OCI-LY1 (cell line): ENCODE results near the gene MAP2K7.
A peak's percentile ranks its signal among the peaks of the same experiment; 100 is the strongest.
"Not testable (repeated sequence)": the region's sequence is repeated elsewhere in the genome, so short reads cannot be mapped to it uniquely, and the experiment has no call there.

Source experiments
- H2AFZ ChIP-seq: fragments of 200-600 bp; sonication (generic), shearing (Covaris generic); 2 replicates; pipeline ENCODE4 v1.6.0; 2014; ENCODE audit warnings: antibody characterized with exemption, mild to moderate bottlenecking, low read length
- H3F3A ChIP-seq: fragments of 200-600 bp; sonication (generic), shearing (Covaris generic); 2 replicates; pipeline ENCODE4 v1.6.0; 2014; ENCODE audit warnings: mild to moderate bottlenecking, antibody characterized with exemption, low read length, moderate library complexity; ENCODE audit not compliant: insufficient read depth
- H3K27ac ChIP-seq: fragments of 200-600 bp; sonication (generic); 2 replicates; pipeline ENCODE4 v1.5.1; 2014; ENCODE audit warnings: low read length, mixed run types, mild to moderate bottlenecking, low read depth; ENCODE audit not compliant: poor library complexity, severe bottlenecking
- H3K27me3 ChIP-seq: fragments of 200-600 bp; sonication (generic); 2 replicates; pipeline ENCODE4 v1.6.0; 2014; ENCODE audit warnings: antibody characterized with exemption, mild to moderate bottlenecking, low read length, moderate library complexity; ENCODE audit not compliant: insufficient read depth
- H3K36me3 ChIP-seq: fragments of 200-600 bp; sonication (generic); 2 replicates; pipeline ENCODE4 v1.6.1; 2014; ENCODE audit warnings: mild to moderate bottlenecking, antibody characterized with exemption, low read length, moderate library complexity, mixed read lengths; ENCODE audit not compliant: insufficient read depth
- H3K4me1 ChIP-seq: fragments of 200-600 bp; sonication (generic); 2 replicates; pipeline ENCODE4 v1.5.1; 2014; ENCODE audit warnings: mild to moderate bottlenecking, low read length, moderate library complexity; ENCODE audit not compliant: insufficient read depth, severe bottlenecking
- H3K4me2 ChIP-seq: fragments of 200-600 bp; sonication (generic), shearing (Covaris generic); 2 replicates; pipeline ENCODE4 v1.6.1; 2014; ENCODE audit warnings: low read length
- H3K4me3 ChIP-seq: fragments of 200-600 bp; sonication (generic); 2 replicates; pipeline ENCODE4 v1.5.1; 2014; ENCODE audit warnings: low read length, low read depth, mild to moderate bottlenecking, mixed read lengths; ENCODE audit not compliant: poor library complexity, severe bottlenecking
- H3K79me2 ChIP-seq: fragments of 200-600 bp; shearing (Covaris generic); 2 replicates; pipeline ENCODE4 v1.6.1; 2016; ENCODE audit warnings: mixed run types, low read length, mixed read lengths; ENCODE audit not compliant: insufficient read depth
- H3K9ac ChIP-seq: fragments of 200-600 bp; sonication (generic), shearing (Covaris generic); 2 replicates; pipeline ENCODE4 v1.6.1; 2014; ENCODE audit warnings: mild to moderate bottlenecking, low read length, mixed read lengths
- H3K9me2 ChIP-seq: fragments of 200-600 bp; sonication (generic), shearing (Covaris generic); 2 replicates; pipeline ENCODE4 v1.6.1; 2014; ENCODE audit warnings: low read depth, mild to moderate bottlenecking, low read length, mixed read lengths
- H3K9me3 ChIP-seq: fragments of 200-600 bp; shearing (Covaris generic); 2 replicates; pipeline ENCODE4 v1.6.1; 2014; ENCODE audit warnings: low read length, mixed read lengths
- H4K20me1 ChIP-seq: fragments of 200-600 bp; sonication (generic), shearing (Covaris generic); 2 replicates; pipeline ENCODE4 v1.6.0; 2016; ENCODE audit warnings: mild to moderate bottlenecking, low read length; ENCODE audit not compliant: insufficient read depth
- CTCF ChIP-seq: fragments of 200-600 bp; sonication (generic), shearing (Covaris generic); IDR thresholded peaks from 2 replicates; pipeline ENCODE4 v1.5.1; 2017; ENCODE audit warnings: mild to moderate bottlenecking, antibody characterized with exemption, low read length, moderate library complexity, mixed read lengths
- EZH2 ChIP-seq: fragments of 200-600 bp; sonication (generic), shearing (Covaris generic); IDR thresholded peaks from 2 replicates; pipeline ENCODE4 v1.8.0; 2017; ENCODE audit warnings: borderline replicate concordance, mixed run types, mild to moderate bottlenecking, antibody characterized with exemption, low read length, moderate library complexity, mixed read lengths

MAP2K7 gene

GRCh38 chr19:7928334-7928706, 24.6 kb downstream of the MAP2K7 start:
- Histone ChIP-seq H3F3A (no peaks in the 10 kb centered on the region), H3K9me2 (no peaks in the 10 kb centered on the region), H3K79me2 (no peaks in the 10 kb centered on the region), H3K27ac (no peak overlapping the region), H2AFZ (no peak overlapping the region), H3K9ac (no peak overlapping the region), H4K20me1 (no peaks in the 10 kb centered on the region), H3K27me3 (no peaks in the 10 kb centered on the region; the same call in 1 of the 2 replicates), H3K4me1 (peaks cover 10% of the 10 kb centered on the region), H3K9me3 (no peaks in the 10 kb centered on the region), H3K4me3 (no peak overlapping the region), H3K4me2 (no peak overlapping the region), H3K36me3 (peaks cover 34% of the 10 kb centered on the region)
- no peak for TF ChIP-seq EZH2

GRCh38 chr19:7928741-7929701, 25.3 kb downstream of the MAP2K7 start:
- no peaks in the 10 kb centered on the region for H3K9me2 ChIP-seq
- H3K27me3 ChIP-seq, result no peaks in the 10 kb centered on the region
- no peaks in the 10 kb centered on the region for H3F3A ChIP-seq
- H4K20me1 ChIP-seq, result no peaks in the 10 kb centered on the region
- H3K79me2 ChIP-seq, result no peaks in the 10 kb centered on the region
- no peak overlapping the region for H2AFZ ChIP-seq
- no peak overlapping the region for H3K9ac ChIP-seq
- TF ChIP-seq EZH2, result no peak
- TF ChIP-seq CTCF, result peak; percentile 43
- H3K27ac ChIP-seq, result no peak overlapping the region
- H3K4me3 ChIP-seq, result no peak overlapping the region
- peaks cover 10% of the 10 kb centered on the region for H3K4me1 ChIP-seq
- H3K4me2 ChIP-seq, result no peak overlapping the region
- peaks cover 41% of the 10 kb centered on the region for H3K36me3 ChIP-seq
- H3K9me3 ChIP-seq, result no peaks in the 10 kb centered on the region

GRCh38 chr19:7930030-7930429, 26.4 kb downstream of the MAP2K7 start:
- not testable (repeated sequence) for H3K9me2 ChIP-seq, H3K27me3 ChIP-seq, H3K4me2 ChIP-seq, H3K9me3 ChIP-seq, H3K27ac ChIP-seq, H3K79me2 ChIP-seq, H3F3A ChIP-seq, H3K9ac ChIP-seq, H4K20me1 ChIP-seq, H3K4me3 ChIP-seq, H2AFZ ChIP-seq
- peaks cover 10% of the 10 kb centered on the region for H3K4me1 ChIP-seq
- peaks cover 52% of the 10 kb centered on the region for H3K36me3 ChIP-seq

GRCh38 chr19:7930765-7931164, 27.1 kb downstream of the MAP2K7 start:
- TF ChIP-seq CTCF (no peak), EZH2 (no peak)
- H4K20me1 ChIP-seq, result no peaks in the 10 kb centered on the region
- H3K79me2 ChIP-seq, result no peaks in the 10 kb centered on the region
- H3K27me3 ChIP-seq, result no peaks in the 10 kb centered on the region
- no peaks in the 10 kb centered on the region for H3K9me3 ChIP-seq
- no peak overlapping the region for H3K4me2 ChIP-seq
- H3K9ac ChIP-seq, result no peak overlapping the region
- H3K4me3 ChIP-seq, result no peak overlapping the region
- no peak overlapping the region for H2AFZ ChIP-seq
- peaks cover 6% of the 10 kb centered on the region for H3K4me1 ChIP-seq
- no peaks in the 10 kb centered on the region for H3F3A ChIP-seq
- H3K9me2 ChIP-seq, result no peaks in the 10 kb centered on the region
- peaks cover 59% of the 10 kb centered on the region for H3K36me3 ChIP-seq
- no peak overlapping the region for H3K27ac ChIP-seq
